Muscle layer of duodenum (tissue), 2 donors: ENCODE results near the gene SOS1.
"Not testable (repeated sequence)": the region's sequence is repeated elsewhere in the genome, so short reads cannot be mapped to it uniquely, and the experiment has no call there.

Experiments used
- H3K27ac ChIP-seq: one replicate; pipeline ENCODE4 v1.7.0; 2013; ENCODE audit warnings: mild to moderate bottlenecking, low read length
- H3K27me3 ChIP-seq: one replicate; pipeline ENCODE4 v1.7.0; 2013; ENCODE audit warnings: low read depth, mild to moderate bottlenecking, control low read depth, low read length
- H3K36me3 ChIP-seq, 2 donors: one replicate each; pipeline ENCODE4 v1.7.0; 2013; ENCODE audit warnings: low read length in 2 of 2, control low read depth in 1 of 2, mild to moderate bottlenecking in 1 of 2; ENCODE audit not compliant: insufficient read depth in 2 of 2, control insufficient read depth in 1 of 2
- H3K4me1 ChIP-seq, 2 donors: one replicate each; pipeline ENCODE4 v1.7.0; 2013; ENCODE audit warnings: low read length in 2 of 2, mild to moderate bottlenecking in 2 of 2, control low read depth in 1 of 2, moderate library complexity in 1 of 2; ENCODE audit not compliant: insufficient read depth in 2 of 2, control insufficient read depth in 1 of 2
- H3K4me3 ChIP-seq, 2 donors: one replicate each; pipeline ENCODE4 v1.7.0; 2013; ENCODE audit warnings: low read length in 2 of 2, low read depth in 1 of 2, mild to moderate bottlenecking in 1 of 2
- H3K9me3 ChIP-seq, 2 donors: one replicate each; pipeline ENCODE4 v1.7.0; 2013; ENCODE audit warnings: low read length in 2 of 2, control low read depth in 1 of 2, mild to moderate bottlenecking in 1 of 2; ENCODE audit not compliant: control insufficient read depth in 1 of 2
- donor health status: healthy.

SOS1 gene

GRCh38 chr2:39120771-39121522 is at the start of gene SOS1:
Gene SOS1 (minus strand): TSS chr2:39121051. CDS start chr2:39120422, 629 bp downstream.
- H3K27ac ChIP-seq = peak within 1 kb of the TSS; percentile 97
- H3K9me3 ChIP-seq = no peaks in the 10 kb centered on the region
- H3K36me3 ChIP-seq = peaks cover 0 to 10% of the 10 kb centered on the region in 2 donors
- peaks cover 10 to 45% of the 10 kb centered on the region in 2 donors for H3K4me1 ChIP-seq
- peak within 1 kb of the TSS; percentile 89 to 92 for H3K4me3 ChIP-seq
- no peaks in the 10 kb centered on the region for H3K27me3 ChIP-seq

- Histone ChIP-seq H3K4me1 (peaks cover 0 to 8% of the 10 kb centered on the region in 2 donors), H3K36me3 (no peaks in the 10 kb centered on the region), H3K9me3 (no peaks in the 10 kb centered on the region), H3K27ac (no peak overlapping the region), H3K4me3 (no peak overlapping the region), H3K27me3 (no peaks in the 10 kb centered on the region)
Observed at GRCh38 chr2:39164089-39164488, 43.2 kb upstream of the SOS1 start.

- peaks cover 0 to 8% of the 10 kb centered on the region in 2 donors for H3K4me1 ChIP-seq
- H3K27ac ChIP-seq = peak overlapping the region; percentile 8
- no peaks in the 10 kb centered on the region for H3K36me3 ChIP-seq
- H3K27me3 ChIP-seq = no peaks in the 10 kb centered on the region
- H3K9me3 ChIP-seq = no peaks in the 10 kb centered on the region
- peak overlapping the region in 1 of 2 donors; percentile 21 for H3K4me3 ChIP-seq
Observed at GRCh38 chr2:39160982-39161381, 40.1 kb upstream of the SOS1 start.

- H3K27me3 ChIP-seq = no peaks in the 10 kb centered on the region
- H3K4me1 ChIP-seq = peaks cover 0 to 8% of the 10 kb centered on the region in 2 donors
- H3K36me3 ChIP-seq = no peaks in the 10 kb centered on the region
- no peaks in the 10 kb centered on the region for H3K9me3 ChIP-seq
- no peak overlapping the region for H3K27ac ChIP-seq
- no peak overlapping the region for H3K4me3 ChIP-seq
Observed at GRCh38 chr2:39159283-39159682, 38.4 kb upstream of the SOS1 start.

- no peaks in the 10 kb centered on the region for H3K9me3 ChIP-seq
- H3K27ac ChIP-seq = no peak overlapping the region
- H3K27me3 ChIP-seq = no peaks in the 10 kb centered on the region
- H3K4me1 ChIP-seq = peaks cover 0 to 8% of the 10 kb centered on the region in 2 donors
- no peak overlapping the region for H3K4me3 ChIP-seq
- no peaks in the 10 kb centered on the region for H3K36me3 ChIP-seq
Observed at GRCh38 chr2:39158351-39158750, 37.5 kb upstream of the SOS1 start.

GRCh38 chr2:39156846-39157245 is 36.0 kb upstream of the SOS1 start:
- peaks cover 0 to 8% of the 10 kb centered on the region in 2 donors for H3K4me1 ChIP-seq
- no peaks in the 10 kb centered on the region for H3K36me3 ChIP-seq
- H3K27me3 ChIP-seq = no peaks in the 10 kb centered on the region
- H3K4me3 ChIP-seq = no peak overlapping the region
- no peak overlapping the region for H3K27ac ChIP-seq
- H3K9me3 ChIP-seq = no peaks in the 10 kb centered on the region

GRCh38 chr2:39156107-39156506 is 35.3 kb upstream of the SOS1 start:
- Histone ChIP-seq H3K27me3 (no peaks in the 10 kb centered on the region), H3K4me1 (peaks cover 0 to 4% of the 10 kb centered on the region in 2 donors), H3K36me3 (no peaks in the 10 kb centered on the region), H3K9me3 (no peaks in the 10 kb centered on the region), H3K27ac (no peak overlapping the region), H3K4me3 (no peak overlapping the region)

GRCh38 chr2:39155573-39155972 is 34.7 kb upstream of the SOS1 start:
- H3K27me3 ChIP-seq, H3K4me3 ChIP-seq, H3K9me3 ChIP-seq, H3K27ac ChIP-seq, H3K36me3 ChIP-seq, H3K4me1 ChIP-seq: not testable (repeated sequence)

GRCh38 chr2:39154944-39155343 is 34.1 kb upstream of the SOS1 start:
- Histone ChIP-seq H3K27me3 (no peaks in the 10 kb centered on the region), H3K27ac (no peak overlapping the region), H3K4me3 (no peak overlapping the region), H3K4me1 (no peaks in the 10 kb centered on the region), H3K9me3 (no peaks in the 10 kb centered on the region), H3K36me3 (no peaks in the 10 kb centered on the region)

- H3K27me3 ChIP-seq = no peaks in the 10 kb centered on the region
- H3K4me1 ChIP-seq = no peaks in the 10 kb centered on the region
- no peaks in the 10 kb centered on the region for H3K9me3 ChIP-seq
- no peak overlapping the region for H3K27ac ChIP-seq
- H3K4me3 ChIP-seq = no peak overlapping the region
- H3K36me3 ChIP-seq = no peaks in the 10 kb centered on the region
Observed at GRCh38 chr2:39153312-39153711, 32.5 kb upstream of the SOS1 start.

- Histone ChIP-seq H3K36me3 (no peaks in the 10 kb centered on the region), H3K27me3 (no peaks in the 10 kb centered on the region), H3K4me3 (no peak overlapping the region), H3K9me3 (no peaks in the 10 kb centered on the region), H3K4me1 (no peaks in the 10 kb centered on the region), H3K27ac (no peak overlapping the region)
Observed at GRCh38 chr2:39152504-39152903, 31.7 kb upstream of the SOS1 start.
